Lung (tissue), 12 donors: ENCODE measurements around the gene COL6A1. TPM values are rescaled to one million over a fixed set of nuclear protein-coding genes. Genes with fewer than 3 reads are reported as not detected.
A peak's percentile ranks its signal among the peaks of the same experiment; 100 is the strongest.

Experiments used
- ATAC-seq: fragments of 200-7000 bp; cut with Tn5 transposase; one replicate; pipeline ENCODE4 v1.9.1; 2020; ENCODE audit warnings: moderate number of reproducible peaks; ENCODE audit not compliant: insufficient read depth, low FRiP score
- DNase-seq, 3 donors: peaks; one replicate each; pipeline ENCODE4 v3.0.0-alpha.2; 2013 to 2017
- H3K27ac ChIP-seq, 2 donors: one replicate each; pipeline ENCODE4 v1.5.1; 2013; ENCODE audit warnings: mild to moderate bottlenecking in 2 of 2, moderate library complexity in 2 of 2, control low read depth in 1 of 2, inconsistent platforms in 1 of 2, low read depth in 1 of 2, low read length in 1 of 2
- H3K27me3 ChIP-seq, 3 donors: one replicate each; pipeline ENCODE4 v1.5.1; 2013; ENCODE audit warnings: low read length in 2 of 3; ENCODE audit not compliant: control insufficient read depth in 3 of 3, insufficient read depth in 3 of 3
- H3K36me3 ChIP-seq, 4 donors: one replicate each; pipeline ENCODE4 v1.5.1; 2013; ENCODE audit warnings: low read length in 4 of 4, mild to moderate bottlenecking in 1 of 4, moderate library complexity in 1 of 4; ENCODE audit not compliant: control insufficient read depth in 4 of 4, insufficient read depth in 4 of 4
- H3K4me1 ChIP-seq, 5 donors: one replicate each; pipeline ENCODE4 v1.5.1; 2013; ENCODE audit warnings: low read length in 5 of 5, mild to moderate bottlenecking in 2 of 5, moderate library complexity in 1 of 5; ENCODE audit not compliant: control insufficient read depth in 5 of 5, insufficient read depth in 5 of 5
- H3K4me3 ChIP-seq: one replicate; pipeline ENCODE4 v1.5.1; 2013; ENCODE audit warnings: mild to moderate bottlenecking, control low read depth, moderate library complexity
- H3K9ac ChIP-seq, 2 donors: one replicate each; pipeline ENCODE4 v1.5.1; 2013; ENCODE audit warnings: low read length in 2 of 2, control low read depth in 1 of 2; ENCODE audit not compliant: insufficient read depth in 1 of 2
- H3K9me3 ChIP-seq, 4 donors: one replicate each; pipeline ENCODE4 v1.5.1; 2013; ENCODE audit warnings: low read length in 3 of 4, mild to moderate bottlenecking in 1 of 4, moderate library complexity in 1 of 4; ENCODE audit not compliant: control insufficient read depth in 4 of 4, insufficient read depth in 3 of 4
- CTCF ChIP-seq: IDR thresholded peaks from 2 replicates; pipeline ENCODE4 v1.5.1; 2012; ENCODE audit warnings: mild to moderate bottlenecking; ENCODE audit errors: control extremely low read depth, extremely low read depth
- WGBS, 2 donors: extraction: QIAGEN DNeasy Blood & Tissue Kit; methylation state at CpG; one replicate each; pipeline ENCODE4 v1.1.7; 2013; 5-methylcytosine and 5-hydroxymethylcytosine counted together
- polyA plus RNA-seq, 2 donors: library from polyadenylated mRNA; stranded (reverse); fragments of 200-250 nt; gene quantifications; one replicate each; pipeline ENCODE4 v1.2.1, GENCODE V29; 2013
- total RNA-seq, 2 donors: library from RNA; depleted of rRNA in 1 of 2; stranded (reverse); fragments of >200 nt in 1 of 2; gene quantifications; one replicate each; pipeline ENCODE4 v1.2.1, GENCODE V29; 2014 to 2021
- donor health status: control.
- donor health status: control.
- donor health status: Bipolar disorder and iron deficiency.
- donor health status: healthy.
- donor health status: DM: yes; HTN: yes; CAD: no.

COL6A1 gene
- total and polyA plus RNA-seq, 4 donors: 107 to 399 (median 172) TPM

- peaks cover 0 to 14% (median 2%) of the 10 kb centered on the region in 4 donors for H3K36me3 ChIP-seq
- ATAC-seq: no peak
- H3K9me3 ChIP-seq: no peaks in the 10 kb centered on the region
- peaks cover 0 to 18% (median 3%) of the 10 kb centered on the region in 5 donors for H3K4me1 ChIP-seq
- no peak for TF ChIP-seq CTCF
- H3K27me3 ChIP-seq: no peaks in the 10 kb centered on the region
- no peak overlapping the region for H3K27ac ChIP-seq
- no peak for DNase-seq
- no peak overlapping the region for H3K9ac ChIP-seq
- WGBS, 2 donors: 69 to 72% methylated on average over 4 of the region's 4 CpGs
- H3K4me3 ChIP-seq: no peak overlapping the region
Measured at GRCh38 chr21:46007492-46007868, 25.9 kb downstream of the COL6A1 start.

GRCh38 chr21:46008893-46009621 is 27.5 kb downstream of the COL6A1 start:
- DNase-seq: peak in 1 of 3 donors; percentile 11

GRCh38 chr21:46009951-46010705 is 28.6 kb downstream of the COL6A1 start:
- DNase-seq (peak; percentile 69 to 89 (median 84)), ATAC-seq (no peak)
- Histone ChIP-seq H3K27ac (no peak overlapping the region), H3K27me3 (no peaks in the 10 kb centered on the region), H3K36me3 (peaks cover 0 to under 1% (median 0%) of the 10 kb centered on the region in 4 donors), H3K9me3 (no peaks in the 10 kb centered on the region), H3K9ac (no peak overlapping the region), H3K4me1 (peaks cover 0 to 18% (median 3%) of the 10 kb centered on the region in 5 donors), H3K4me3 (no peak overlapping the region)
- WGBS, 2 donors: 83 to 93% methylated on average over 31 to 34 of the region's 34 CpGs
- TF ChIP-seq CTCF: no peak

More at GRCh38 chr21:46008893-46009621, 27.5 kb downstream of the COL6A1 start:
- Histone ChIP-seq H3K4me3 (no peak overlapping the region), H3K9ac (no peak overlapping the region), H3K9me3 (no peaks in the 10 kb centered on the region), H3K27ac (no peak overlapping the region), H3K27me3 (no peaks in the 10 kb centered on the region), H3K36me3 (peaks cover 0 to 10% (median 0%) of the 10 kb centered on the region in 4 donors), H3K4me1 (peaks cover 0 to 18% (median 3%) of the 10 kb centered on the region in 5 donors)
- no peak for TF ChIP-seq CTCF
- ATAC-seq: no peak
- WGBS, 2 donors: 73 to 84% methylated on average over 14 to 16 of the region's 16 CpGs
